ENCODE measurements around the gene NMNAT2. TPM values are rescaled to one million over a fixed set of nuclear protein-coding genes. Genes with fewer than 3 reads are reported as not detected.

NMNAT2 gene
- total RNA-seq, 1 donor from 2014 or later: 0.52 TPM

DNA sequence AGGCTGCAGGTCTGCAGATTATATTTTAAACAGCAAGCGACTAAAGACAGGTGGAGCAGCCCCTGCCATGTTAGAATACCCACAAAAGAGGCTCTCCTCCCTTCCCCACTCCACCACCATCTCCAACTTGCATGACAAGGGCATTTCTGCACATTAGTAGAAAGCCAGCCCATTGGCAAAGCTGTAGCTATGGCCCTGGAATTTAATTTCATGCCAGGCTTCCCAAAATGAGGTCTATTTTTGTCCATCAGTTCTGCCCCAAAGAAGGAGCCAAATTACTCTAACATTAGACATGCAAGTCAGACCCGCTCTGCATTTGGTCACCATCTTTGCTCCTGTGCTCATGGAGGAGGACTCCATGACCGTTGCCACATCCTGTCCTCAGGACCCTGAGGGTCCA lies 116.9 kb downstream of the NMNAT2 start:
- H3K4me3 ChIP-seq (ENCODE audit: low read depth, low read length): no peak overlapping the region
- DNase-seq (ENCODE audit: low read depth): no peak
- TF ChIP-seq, protein P1, sequence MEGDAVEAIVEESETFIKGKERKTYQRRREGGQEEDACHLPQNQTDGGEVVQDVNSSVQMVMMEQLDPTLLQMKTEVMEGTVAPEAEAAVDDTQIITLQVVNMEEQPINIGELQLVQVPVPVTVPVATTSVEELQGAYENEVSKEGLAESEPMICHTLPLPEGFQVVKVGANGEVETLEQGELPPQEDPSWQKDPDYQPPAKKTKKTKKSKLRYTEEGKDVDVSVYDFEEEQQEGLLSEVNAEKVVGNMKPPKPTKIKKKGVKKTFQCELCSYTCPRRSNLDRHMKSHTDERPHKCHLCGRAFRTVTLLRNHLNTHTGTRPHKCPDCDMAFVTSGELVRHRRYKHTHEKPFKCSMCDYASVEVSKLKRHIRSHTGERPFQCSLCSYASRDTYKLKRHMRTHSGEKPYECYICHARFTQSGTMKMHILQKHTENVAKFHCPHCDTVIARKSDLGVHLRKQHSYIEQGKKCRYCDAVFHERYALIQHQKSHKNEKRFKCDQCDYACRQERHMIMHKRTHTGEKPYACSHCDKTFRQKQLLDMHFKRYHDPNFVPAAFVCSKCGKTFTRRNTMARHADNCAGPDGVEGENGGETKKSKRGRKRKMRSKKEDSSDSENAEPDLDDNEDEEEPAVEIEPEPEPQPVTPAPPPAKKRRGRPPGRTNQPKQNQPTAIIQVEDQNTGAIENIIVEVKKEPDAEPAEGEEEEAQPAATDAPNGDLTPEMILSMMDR (conservative IDR thresholded peaks at IDR 0.05; ENCODE audit: low read depth, low read length): no peak

DNA sequence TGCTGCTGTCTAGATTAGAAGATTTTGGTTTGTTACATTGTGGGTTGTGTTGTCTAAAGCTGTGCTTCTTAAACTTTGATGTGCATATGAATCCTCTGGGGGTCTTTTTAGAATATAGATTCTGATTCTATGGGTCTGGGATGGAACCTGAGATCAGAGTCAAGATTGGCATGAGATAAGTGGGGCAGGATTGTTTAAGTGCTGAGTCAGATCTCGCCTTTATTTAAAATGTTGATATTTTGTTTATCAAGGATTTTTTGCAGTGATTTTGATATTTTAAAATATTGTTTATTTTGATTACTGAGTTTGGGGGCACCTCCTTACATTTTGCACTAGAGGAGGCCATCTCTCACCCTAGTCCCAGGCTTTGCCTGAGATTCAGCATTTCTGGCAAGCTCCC lies 117.4 kb downstream of the NMNAT2 start:
- H3K4me3 ChIP-seq (ENCODE audit: low read depth, low read length): no peak overlapping the region
- TF ChIP-seq, protein P1 (conservative IDR thresholded peaks at IDR 0.05; ENCODE audit: low read depth, low read length): no peak
- no peak for DNase-seq (ENCODE audit: low read depth)

DNA sequence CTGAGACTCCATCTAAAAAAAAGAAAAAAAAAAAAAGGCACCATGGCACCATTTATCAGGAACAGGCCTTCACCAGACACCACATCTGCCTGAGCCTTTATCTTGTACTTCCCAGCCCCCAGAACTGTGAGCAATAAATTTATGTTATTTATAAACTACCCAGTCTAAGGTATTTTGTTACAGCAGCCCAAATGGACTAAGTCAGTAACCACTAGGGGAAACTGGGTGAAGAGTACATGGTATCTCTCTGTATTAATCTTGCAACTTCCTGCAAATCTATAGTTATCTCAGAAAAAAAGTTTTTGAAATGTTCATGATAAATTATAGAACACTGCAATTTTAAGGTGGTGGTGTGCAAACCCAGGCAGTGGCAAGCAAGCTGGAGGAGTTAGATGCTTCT lies 117.8 kb downstream of the NMNAT2 start:
- no peak for DNase-seq (ENCODE audit: low read depth)
- H3K4me3 ChIP-seq (ENCODE audit: low read depth, low read length): no peak overlapping the region
- TF ChIP-seq, protein P1 (conservative IDR thresholded peaks at IDR 0.05; ENCODE audit: low read depth, low read length): no peak

DNA sequence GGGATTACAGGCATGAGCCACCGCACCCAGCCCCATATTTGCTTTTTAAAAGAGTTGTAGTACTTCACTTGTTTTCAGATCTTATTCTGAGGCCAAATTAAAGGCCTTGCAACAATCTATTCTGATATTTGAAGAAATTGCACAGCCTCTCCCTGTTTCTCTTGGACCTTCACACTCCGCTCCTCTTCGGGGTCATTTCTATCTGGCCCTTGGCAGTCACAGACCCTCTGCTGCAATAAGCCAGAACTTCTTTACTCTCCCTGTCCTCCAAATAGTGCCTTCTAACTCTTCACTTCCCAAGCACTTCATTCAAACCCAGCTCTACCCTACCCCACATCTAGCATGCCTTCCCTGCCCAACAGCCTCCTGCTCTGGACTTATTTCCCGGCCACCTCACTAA lies 121.4 kb downstream of the NMNAT2 start:
- H3K4me3 ChIP-seq (ENCODE audit: low read depth, low read length): no peak overlapping the region
- TF ChIP-seq, protein P1 (conservative IDR thresholded peaks at IDR 0.05; ENCODE audit: low read depth, low read length): no peak
- DNase-seq (ENCODE audit: low read depth): no peak

DNA sequence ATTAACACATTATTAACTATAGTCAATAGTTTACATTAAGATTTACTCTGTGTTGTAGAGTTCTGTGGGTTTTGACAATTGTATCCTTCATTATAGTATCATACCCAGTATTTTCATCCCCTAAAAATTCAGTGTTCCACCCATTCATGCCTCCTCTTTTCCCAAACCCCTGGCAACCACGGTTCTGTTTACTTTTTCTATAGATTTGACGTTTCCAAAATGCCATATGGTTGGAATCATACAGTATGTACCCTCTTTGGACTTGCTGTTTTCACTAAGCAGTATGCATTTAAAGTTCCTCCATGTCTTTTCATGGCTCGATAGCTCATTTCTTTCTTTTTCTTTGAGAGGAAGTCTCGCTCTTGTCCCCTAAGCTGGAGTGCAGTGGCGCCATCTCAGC lies 122.7 kb downstream of the NMNAT2 start:
- H3K4me3 ChIP-seq (ENCODE audit: low read depth, low read length): no peak overlapping the region
- TF ChIP-seq, protein P1 (conservative IDR thresholded peaks at IDR 0.05; ENCODE audit: low read depth, low read length): no peak
- no peak for DNase-seq (ENCODE audit: low read depth)

DNA sequence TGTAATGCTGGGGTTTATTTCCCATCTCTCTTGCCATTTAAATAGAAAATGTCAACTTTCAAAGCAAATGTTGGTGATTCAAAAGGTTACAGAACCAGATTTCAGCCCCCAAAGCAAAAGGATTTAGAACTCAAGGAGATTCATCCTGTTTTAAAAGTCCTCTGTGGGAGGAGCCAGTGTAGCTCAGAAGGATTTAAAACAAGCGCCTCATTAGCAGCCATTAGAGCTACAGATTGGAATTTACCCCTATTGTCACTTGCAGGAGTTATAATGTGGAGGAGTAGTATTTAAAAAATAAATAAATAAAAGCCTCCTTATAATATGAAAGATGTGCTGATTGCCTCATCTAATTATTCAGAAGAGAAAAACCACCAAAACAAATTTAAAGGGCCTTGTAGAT lies 124.3 kb downstream of the NMNAT2 start:
- TF ChIP-seq, protein P1 (conservative IDR thresholded peaks at IDR 0.05; ENCODE audit: low read depth, low read length): no peak
- no peak for DNase-seq (ENCODE audit: low read depth)
- H3K4me3 ChIP-seq (ENCODE audit: low read depth, low read length): no peak overlapping the region

DNA sequence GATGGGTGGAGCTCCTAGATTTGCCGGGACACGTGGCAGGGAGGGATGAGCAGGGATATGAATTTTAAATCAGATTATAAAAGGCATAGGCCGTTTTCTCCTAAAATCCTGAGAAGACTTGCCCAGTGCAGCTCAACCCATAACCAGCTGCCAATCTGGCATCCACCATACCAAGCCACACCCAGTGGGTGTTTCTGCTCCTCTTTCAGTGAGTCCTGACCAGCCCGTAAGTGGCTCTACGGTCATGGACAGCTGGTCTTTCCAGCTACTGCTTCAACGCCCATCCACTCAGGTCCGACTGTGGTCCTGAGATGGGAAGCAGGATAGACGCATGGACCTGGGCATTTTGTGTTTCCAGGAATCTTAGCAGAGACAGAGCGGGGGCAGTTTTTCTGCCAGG lies 124.9 kb downstream of the NMNAT2 start:
- DNase-seq (ENCODE audit: low read depth): no peak
- H3K4me3 ChIP-seq (ENCODE audit: low read depth, low read length): no peak overlapping the region
- TF ChIP-seq, protein P1 (conservative IDR thresholded peaks at IDR 0.05; ENCODE audit: low read depth, low read length): no peak

All from epithelial cell of proximal tubule (primary cell).